ENCODE measurements around the gene GPS2.

Gene GPS2

GRCh38 chr17:7315570-7316235 is 543 bp upstream of the GPS2 start:
- no peak for DNase-seq

- DNase-seq: no peak
Measured at GRCh38 chr17:7313890-7314718, 1.1 kb downstream of the GPS2 start.

- no peak for DNase-seq
Measured at GRCh38 chr17:7313088-7313889, 1.9 kb downstream of the GPS2 start.

GRCh38 chr17:7312432-7313087 is 2.6 kb downstream of the GPS2 start:
- DNase-seq: no peak

- no peak for DNase-seq
Measured at GRCh38 chr17:7311110-7311705, 4.0 kb downstream of the GPS2 start.

GRCh38 chr17:7309628-7310027 is 5.5 kb downstream of the GPS2 start:
- no peak for DNase-seq

GRCh38 chr17:7308625-7309433 is 6.3 kb downstream of the GPS2 start:
- DNase-seq: no peak

- no peak for DNase-seq
Measured at GRCh38 chr17:7307686-7308624, 7.2 kb downstream of the GPS2 start.

- peak; percentile 89 for DNase-seq
Measured at GRCh38 chr17:7306911-7307685, 8.1 kb downstream of the GPS2 start, which contains the start of gene EIF5A. Gene EIF5A (plus strand): TSS chr17:7307628. CDS start chr17:7309636, 2,008 bp downstream.

GRCh38 chr17:7304179-7304578 is 11.0 kb downstream of the GPS2 start:
- DNase-seq: no peak

GRCh38 chr17:7296189-7296861 is 18.8 kb downstream of the GPS2 start:
- no peak for DNase-seq

GRCh38 chr17:7295230-7296180 is 19.7 kb downstream of the GPS2 start:
- DNase-seq: no peak

GRCh38 chr17:7294614-7295153 is 20.5 kb downstream of the GPS2 start, which contains the start of gene YBX2:
Gene YBX2 (minus strand): TSS chr17:7294639. CDS start chr17:7294500, 139 bp downstream.
- peak; percentile 30 for DNase-seq

- DNase-seq: no peak
Measured at GRCh38 chr17:7293816-7294613, 21.1 kb downstream of the GPS2 start.

- DNase-seq: no peak
Measured at GRCh38 chr17:7293159-7293558, 22.0 kb downstream of the GPS2 start.

- no peak for DNase-seq
Measured at GRCh38 chr17:7292729-7293128, 22.4 kb downstream of the GPS2 start.

Measured in NCI-H187 treated with DMSO at 0.1 percent for 48 hours (cell line).